ENCODE measurements around the gene PLCZ1.
"Not testable (repeated sequence)": the region's sequence is repeated elsewhere in the genome, so short reads cannot be mapped to it uniquely, and the experiment has no call there.

PLCZ1 gene

DNA sequence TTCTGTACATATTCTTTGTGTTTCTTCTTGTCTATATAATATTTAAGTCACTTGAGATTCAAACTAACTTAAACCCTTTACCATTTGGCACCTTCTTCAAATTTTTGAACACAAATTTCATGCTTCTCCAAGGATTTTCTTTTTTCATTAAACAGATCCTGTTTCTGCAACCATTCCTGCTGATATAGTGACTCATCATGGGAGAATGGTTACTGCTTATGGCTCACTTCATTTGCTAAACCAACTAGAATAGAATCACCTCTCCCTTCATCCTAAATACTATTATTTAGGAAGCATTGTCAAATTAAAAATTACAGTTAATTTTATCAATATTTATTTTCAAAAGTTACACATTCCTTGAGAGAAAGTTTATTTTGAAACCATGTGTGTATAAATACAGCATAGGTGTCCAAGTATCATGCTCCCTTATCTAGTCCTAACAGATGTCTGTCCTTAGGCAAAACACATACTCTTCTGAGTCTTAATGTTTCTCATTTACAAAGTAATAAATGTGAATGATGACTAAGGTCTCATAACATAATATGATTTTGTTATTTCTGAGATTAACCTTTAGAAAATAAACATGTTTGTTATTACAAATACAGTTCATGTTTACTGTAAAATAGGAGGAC lies 40.7 kb downstream of the PLCZ1 start:
- no peak for DNase-seq

DNA sequence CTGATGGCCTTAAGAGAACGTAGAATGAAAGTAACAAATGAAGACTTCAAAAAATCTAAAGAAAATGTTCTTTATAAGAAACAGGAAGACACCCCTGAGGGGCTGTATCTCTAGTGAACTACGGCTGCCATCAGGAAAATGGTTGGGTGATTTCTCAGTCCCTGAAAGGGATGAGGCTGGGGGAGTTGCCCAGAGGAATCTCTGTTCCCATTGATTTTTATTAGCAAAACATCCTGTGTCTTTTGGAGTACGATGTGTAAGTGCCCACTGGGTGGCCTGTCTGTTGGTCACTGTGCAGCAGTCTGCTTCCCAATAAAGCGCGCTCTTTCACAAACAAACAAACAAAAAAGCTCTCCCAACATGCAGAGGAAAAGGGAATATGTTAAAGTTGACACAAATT lies 43.8 kb downstream of the PLCZ1 start:
- DNase-seq = not testable (repeated sequence)

- DNase-seq = no peak
Observed at GRCh38 chr12:18690653-18691052, 47.2 kb downstream of the PLCZ1 start.

- DNase-seq = no peak
Observed at GRCh38 chr12:18689771-18690170, 48.0 kb downstream of the PLCZ1 start.

DNA sequence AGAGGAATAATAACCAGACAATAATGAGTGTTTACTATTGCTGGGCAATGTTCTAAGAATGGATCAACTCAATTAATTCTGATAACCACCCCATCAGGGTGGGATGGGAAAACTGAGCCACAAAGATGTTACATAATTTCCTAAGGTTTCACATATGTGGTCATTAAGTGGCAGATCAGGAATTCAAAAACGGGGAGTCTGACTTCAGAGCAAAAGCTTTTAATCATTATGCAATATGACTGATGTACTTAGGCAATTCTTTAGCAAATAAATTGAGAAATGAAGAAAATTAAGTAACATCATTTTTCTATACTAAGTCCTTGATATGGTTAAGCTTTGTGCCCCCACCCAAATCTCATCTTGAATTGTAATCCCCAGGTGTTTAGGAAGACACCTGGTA lies 53.4 kb downstream of the PLCZ1 start:
- DNase-seq = no peak

GRCh38 chr12:18683327-18684013 lies 54.3 kb downstream of the PLCZ1 start:
- DNase-seq = no peak

- no peak for DNase-seq
Observed at GRCh38 chr12:18681818-18682217, 56.0 kb downstream of the PLCZ1 start.

GRCh38 chr12:18676996-18677588 lies 60.7 kb downstream of the PLCZ1 start:
- no peak for DNase-seq

- no peak for DNase-seq
Observed at GRCh38 chr12:18676141-18676540, 61.7 kb downstream of the PLCZ1 start.

- DNase-seq = no peak
Observed at GRCh38 chr12:18658829-18659228, 79.0 kb downstream of the PLCZ1 start.

DNA sequence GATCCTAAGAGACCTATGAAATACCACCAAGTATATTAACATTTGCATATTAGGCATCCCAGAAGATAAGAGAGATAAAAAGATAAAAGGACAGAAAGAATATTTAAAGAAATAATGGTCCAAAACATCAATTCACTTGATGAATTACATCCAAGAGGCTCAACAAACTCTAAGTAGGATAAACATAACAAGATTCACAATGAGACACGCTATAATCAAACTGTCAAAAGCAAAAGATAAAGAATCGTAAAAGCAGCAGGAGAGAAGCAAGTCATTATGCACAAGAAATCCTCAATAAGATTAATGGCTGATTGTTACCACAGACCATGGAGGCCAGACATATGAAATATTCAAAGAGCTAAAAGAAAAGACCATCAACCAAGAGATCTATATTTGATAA lies 79.6 kb downstream of the PLCZ1 start:
- DNase-seq = no peak

DNA sequence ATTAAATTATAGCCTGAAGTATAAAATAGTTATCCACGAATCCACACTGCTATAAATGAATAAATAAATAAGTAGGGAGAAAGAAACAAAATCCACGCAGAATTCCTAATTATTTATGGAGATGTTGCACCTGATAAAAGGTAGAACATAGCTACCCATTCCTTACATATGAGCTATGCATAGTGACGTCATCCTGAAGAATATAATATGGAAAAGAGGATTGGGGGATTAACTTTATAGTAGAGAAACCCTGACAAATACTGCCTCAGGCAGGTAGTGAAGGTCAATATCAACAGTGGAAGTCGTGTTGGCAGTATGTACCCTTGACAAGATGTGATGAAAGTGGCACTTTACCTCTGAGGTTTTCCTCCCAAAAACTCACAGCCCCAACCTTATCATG lies 82.5 kb downstream of the PLCZ1 start:
- DNase-seq = no peak

GRCh38 chr12:18653465-18653864 lies 84.3 kb downstream of the PLCZ1 start:
- no peak for DNase-seq

DNA sequence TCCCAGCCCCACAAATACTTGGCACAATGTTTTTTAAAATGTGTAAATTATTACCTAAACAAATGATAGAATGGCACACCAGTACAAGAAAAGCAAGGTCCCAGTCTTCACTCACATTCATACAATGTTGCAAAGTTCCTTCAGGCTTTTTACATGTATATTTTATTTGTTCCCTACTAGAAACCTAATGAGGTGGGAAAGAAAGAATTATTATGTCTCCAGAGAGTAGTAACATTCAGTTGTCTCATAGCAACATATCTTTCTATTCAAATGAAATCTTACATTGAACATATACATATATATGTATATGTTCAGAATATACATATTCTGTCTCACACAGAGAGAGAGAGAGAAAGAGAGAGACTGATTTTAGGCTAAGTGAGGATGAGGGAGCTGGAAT lies 85.2 kb downstream of the PLCZ1 start:
- DNase-seq = no peak

DNA sequence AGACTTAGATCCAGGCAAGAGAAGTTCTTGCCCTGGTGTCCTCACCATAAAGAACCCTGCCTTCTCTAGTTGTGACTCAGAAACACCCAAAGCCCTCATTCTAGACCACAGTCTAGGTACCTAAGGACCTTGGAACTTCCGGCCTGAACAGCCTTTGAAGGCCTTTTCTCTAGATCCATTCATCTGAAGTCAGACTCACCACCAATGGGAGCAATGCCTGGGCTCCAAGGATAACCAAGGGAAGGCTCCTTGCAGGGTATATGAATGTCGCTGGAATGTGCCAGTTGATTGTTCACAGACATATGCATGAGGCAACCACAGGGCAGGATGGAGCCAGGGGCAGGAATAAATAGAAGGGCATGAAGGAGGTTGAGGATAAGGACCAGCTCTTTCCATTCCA lies 86.3 kb downstream of the PLCZ1 start:
- no peak for DNase-seq

DNA sequence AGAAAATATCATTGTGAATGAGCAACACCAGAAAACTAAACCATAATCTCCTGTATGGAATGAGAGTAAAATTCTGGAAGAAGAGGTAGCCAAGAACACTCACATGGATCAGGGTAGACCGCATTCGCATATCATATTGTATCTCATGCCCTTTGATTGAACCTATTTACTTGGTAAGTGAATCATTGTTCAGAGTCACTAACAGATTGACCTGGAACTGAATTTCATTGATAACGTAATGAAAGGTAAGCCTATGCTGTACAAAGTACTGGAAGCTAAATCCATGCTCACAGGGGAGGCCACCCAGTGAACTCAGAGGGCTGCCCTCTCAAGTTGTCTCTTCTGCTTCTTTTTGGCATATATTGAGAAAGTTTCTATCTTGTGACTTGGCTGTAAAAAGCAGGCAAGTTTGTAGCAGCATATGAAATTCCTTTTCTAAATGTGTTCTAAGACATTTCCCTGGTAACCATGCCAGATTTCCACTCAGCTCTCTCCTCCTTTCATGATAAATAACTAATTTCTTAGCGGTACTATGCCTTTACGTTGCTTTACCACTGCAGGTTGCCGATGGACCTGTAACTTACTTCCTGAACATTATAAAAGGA lies 91.4 kb downstream of the PLCZ1 start:
- no peak for DNase-seq

GRCh38 chr12:18644564-18644963 lies 93.2 kb downstream of the PLCZ1 start:
- no peak for DNase-seq

- no peak for DNase-seq
Observed at GRCh38 chr12:18643681-18644080, 94.1 kb downstream of the PLCZ1 start.

DNA sequence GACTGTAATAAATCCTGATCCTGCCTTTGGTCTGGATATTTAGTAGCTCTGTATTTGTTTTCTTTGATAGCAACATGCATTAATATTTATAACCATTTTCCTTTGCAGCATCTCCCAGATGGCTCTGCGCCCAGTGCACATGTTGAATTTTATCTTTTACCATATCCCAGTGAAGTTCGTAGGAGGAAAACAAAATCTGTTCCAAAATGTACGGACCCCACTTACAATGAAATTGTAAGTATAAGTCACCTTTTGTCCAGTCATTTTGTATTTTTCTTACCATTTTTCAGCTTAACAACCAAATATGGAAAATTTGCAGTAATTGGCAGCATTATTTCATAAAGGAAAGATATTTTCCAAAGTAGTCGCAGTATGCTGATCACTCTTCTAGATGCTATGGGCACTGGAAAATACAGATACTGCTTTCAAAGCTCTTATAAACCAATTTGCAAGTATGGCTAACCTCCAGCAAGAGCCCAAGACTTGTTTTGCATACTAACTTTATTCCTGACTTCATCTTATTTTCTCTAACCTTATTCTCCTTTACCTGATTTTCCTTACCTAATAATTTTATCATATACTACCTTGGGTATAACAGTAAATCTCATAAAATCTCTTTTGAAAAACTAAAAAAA lies 97.4 kb downstream of the PLCZ1 start:
- no peak for DNase-seq

DNA sequence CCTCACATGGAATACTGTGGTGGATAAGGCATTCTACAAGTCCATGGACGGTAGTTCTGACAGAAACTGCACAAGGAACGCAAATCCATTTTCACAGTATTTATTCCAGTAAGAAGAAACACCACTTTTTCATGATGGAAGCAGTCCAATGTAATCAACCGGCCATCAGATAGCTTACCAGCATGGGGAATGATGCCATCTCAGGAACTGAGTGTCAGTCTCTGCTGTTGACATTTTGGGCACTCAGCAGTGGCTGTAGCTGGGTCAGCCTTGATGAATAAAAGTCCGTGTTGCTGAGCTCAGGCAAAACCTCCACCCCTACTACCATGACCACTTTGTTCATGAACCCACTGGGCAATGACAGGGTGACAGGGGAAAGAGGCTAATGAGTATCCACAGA lies 103.4 kb downstream of the PLCZ1 start:
- DNase-seq = no peak
